ENCODE results near the gene RRAGB.
"Not testable (repeated sequence)": the region's sequence is repeated elsewhere in the genome, so short reads cannot be mapped to it uniquely, and the experiment has no call there.

RRAGB gene

GRCh38 chrX:55717521-55718497, at the start of gene RRAGB:
TSS of gene RRAGB (plus strand) at chrX:55717749. CDS start at chrX:55718328, 579 bp downstream.
- DNase-seq (ENCODE audit: low read depth in 2 of 2), result peak; percentile 78 to 81

- no peak for DNase-seq (ENCODE audit: low read depth in 2 of 2)
Observed at GRCh38 chrX:55668084-55668483, 49.5 kb upstream of the RRAGB start.

- not testable (repeated sequence) for DNase-seq (ENCODE audit: low read depth in 2 of 2)
Observed at GRCh38 chrX:55688579-55688978, 29.0 kb upstream of the RRAGB start.

- no peak for DNase-seq (ENCODE audit: low read depth in 2 of 2)
Observed at GRCh38 chrX:55695227-55696018, 22.1 kb upstream of the RRAGB start.

- no peak for DNase-seq (ENCODE audit: low read depth in 2 of 2)
Observed at GRCh38 chrX:55697381-55697780, 20.2 kb upstream of the RRAGB start.

- no peak for DNase-seq (ENCODE audit: low read depth in 2 of 2)
Observed at GRCh38 chrX:55702671-55703070, 14.9 kb upstream of the RRAGB start.

GRCh38 chrX:55703436-55703835, 14.1 kb upstream of the RRAGB start:
- not testable (repeated sequence) for DNase-seq (ENCODE audit: low read depth in 2 of 2)

- not testable (repeated sequence) for DNase-seq (ENCODE audit: low read depth in 2 of 2)
Observed at GRCh38 chrX:55705066-55705465, 12.5 kb upstream of the RRAGB start.

GRCh38 chrX:55709735-55710134, 7.8 kb upstream of the RRAGB start:
- no peak for DNase-seq (ENCODE audit: low read depth in 2 of 2)

GRCh38 chrX:55710701-55711100, 6.8 kb upstream of the RRAGB start:
- DNase-seq (ENCODE audit: low read depth in 2 of 2), result no peak

GRCh38 chrX:55713631-55714030, 3.9 kb upstream of the RRAGB start:
- no peak for DNase-seq (ENCODE audit: low read depth in 2 of 2)

- no peak for DNase-seq (ENCODE audit: low read depth in 2 of 2)
Observed at GRCh38 chrX:55714161-55714560, 3.4 kb upstream of the RRAGB start.

- no peak for DNase-seq (ENCODE audit: low read depth in 2 of 2)
Observed at GRCh38 chrX:55715847-55716246, 1.7 kb upstream of the RRAGB start.

GRCh38 chrX:55716937-55717336, 612 bp upstream of the RRAGB start:
- DNase-seq (ENCODE audit: low read depth in 2 of 2), result no peak

GRCh38 chrX:55731826-55732225, 14.3 kb downstream of the RRAGB start:
- no peak for DNase-seq (ENCODE audit: low read depth in 2 of 2)

- no peak for DNase-seq (ENCODE audit: low read depth in 2 of 2)
Observed at GRCh38 chrX:55738969-55739368, 21.4 kb downstream of the RRAGB start.

GRCh38 chrX:55742649-55743048, 25.1 kb downstream of the RRAGB start:
- DNase-seq (ENCODE audit: low read depth in 2 of 2), result no peak

GRCh38 chrX:55748463-55748862, 30.9 kb downstream of the RRAGB start:
- DNase-seq (ENCODE audit: low read depth in 2 of 2), result not testable (repeated sequence)

GRCh38 chrX:55750256-55750655, 32.7 kb downstream of the RRAGB start:
- DNase-seq (ENCODE audit: low read depth in 2 of 2), result no peak

GRCh38 chrX:55754861-55755294, 37.3 kb downstream of the RRAGB start:
- DNase-seq (ENCODE audit: low read depth in 2 of 2), result no peak

- no peak for DNase-seq (ENCODE audit: low read depth in 2 of 2)
Observed at GRCh38 chrX:55758033-55758432, 40.5 kb downstream of the RRAGB start.

GRCh38 chrX:55759478-55759877, 41.9 kb downstream of the RRAGB start:
- no peak for DNase-seq (ENCODE audit: low read depth in 2 of 2)

- no peak for DNase-seq (ENCODE audit: low read depth in 2 of 2)
Observed at GRCh38 chrX:55767100-55767499, 49.6 kb downstream of the RRAGB start.

Data from stimulated activated CD4-positive, alpha-beta T cell treated with anti-CD3 and anti-CD28 coated beads, Interleukin-1b, Interleukin-23, amount 100 ng/mL, for 4 hours (primary cell).